Left cardiac atrium (tissue), 4 donors: Measurements from ENCODE around the gene WDFY4. TPM values are rescaled to one million over a fixed set of nuclear protein-coding genes. Genes with fewer than 3 reads are reported as not detected.

Experiments used
- ATAC-seq, 2 donors: fragments of 200-7000 bp; cut with Tn5 transposase; one replicate each; pipeline ENCODE4 v1.9.1; 2020; ENCODE audit warnings: mild to moderate bottlenecking in 2 of 2, moderate library complexity in 2 of 2
- DNase-seq: peaks from one replicate; pipeline ENCODE4 v3.0.0-alpha.2; 2020
- intact Hi-C, 2 donors: fragments of 100-400 bp; cut with DNase I; formaldehyde crosslinking; loops; one replicate each; pipeline versions ENCODE4 v1.14.1 to v1.15.1; 2022 to 2023
- total RNA-seq, 2 donors: library from RNA; stranded (reverse); fragmentation: NEBNext Ultra II Directional; extraction: Animal tissue kit (Norgen Biotek cat#: 25700); gene quantifications; one replicate each; pipeline ENCODE4 v1.2.1, GENCODE V29; 2021
- donor health status: DM: no; HTN: yes; CAD: no.
- donor health status: DM: no; HTN: yes; CAD: no; lungs with severe emphysema.
- donor health status: DM: yes; HTN: yes; CAD: no.
- donor health status: Dilated cardiomyopathy.

Gene WDFY4
- total RNA-seq, 2 donors from 2014 or later: 2.6 to 3.8 TPM

GRCh38 chr10:48819783-48820182, 135.1 kb downstream of the WDFY4 start:
- DNase-seq (no peak), ATAC-seq (no peak)
- intact Hi-C loops: no loop called here

GRCh38 chr10:48820231-48820630, 135.6 kb downstream of the WDFY4 start:
- ATAC-seq (no peak), DNase-seq (no peak)
- intact Hi-C loops: no loop called here

DNA sequence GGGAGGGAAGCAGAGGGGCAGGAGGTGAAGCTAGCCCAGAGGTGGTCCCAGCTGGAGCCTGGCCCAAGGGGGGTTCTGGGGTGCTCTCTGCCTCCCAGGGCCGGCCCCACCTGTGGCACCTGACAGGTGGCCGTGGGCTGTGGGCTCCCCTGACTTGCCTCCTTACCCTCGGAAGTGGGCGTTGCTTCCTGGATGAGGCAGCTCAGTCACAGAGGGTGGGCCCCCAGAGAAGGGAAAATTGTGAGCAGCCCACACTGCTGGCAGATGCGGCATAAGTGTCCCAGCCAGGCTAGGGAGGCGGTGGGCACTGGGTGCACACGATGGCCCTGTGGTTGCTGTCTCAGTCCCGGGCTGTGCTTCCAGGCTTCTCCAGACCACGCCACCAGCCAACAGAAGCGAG, 136.0 kb downstream of the WDFY4 start:
- intact Hi-C loops: no loop called here
- ATAC-seq (no peak), DNase-seq (no peak)

DNA sequence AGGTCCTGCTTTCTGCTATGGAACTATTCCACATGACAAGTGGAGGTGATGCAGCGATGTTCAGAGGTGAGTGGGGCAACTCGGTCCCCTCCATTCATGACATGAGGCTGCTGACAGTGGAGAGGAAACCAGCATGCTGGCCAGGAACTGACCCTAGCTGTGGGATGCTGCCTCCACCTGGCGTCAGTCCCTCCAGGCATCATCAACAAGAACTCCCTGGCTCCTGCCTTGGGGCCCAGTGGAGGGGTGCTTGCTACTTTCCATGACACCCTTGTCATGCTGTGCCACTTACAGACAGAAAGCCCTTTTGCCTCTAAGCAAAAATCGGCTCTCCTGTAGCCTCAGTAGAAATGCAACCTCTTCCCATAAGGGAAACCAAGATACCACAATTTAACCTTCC, 136.4 kb downstream of the WDFY4 start:
- intact Hi-C loops: no loop called here

GRCh38 chr10:48821692-48822091, 137.0 kb downstream of the WDFY4 start:
- ATAC-seq (no peak), DNase-seq (no peak)
- intact Hi-C loops: no loop called here

More for the DNA sequence above, 136.4 kb downstream of the WDFY4 start:
- ATAC-seq (no peak), DNase-seq (no peak)

GRCh38 chr10:48833674-48834073, 149.0 kb downstream of the WDFY4 start:
- ATAC-seq: no peak
- intact Hi-C loops: no loop called here

DNA sequence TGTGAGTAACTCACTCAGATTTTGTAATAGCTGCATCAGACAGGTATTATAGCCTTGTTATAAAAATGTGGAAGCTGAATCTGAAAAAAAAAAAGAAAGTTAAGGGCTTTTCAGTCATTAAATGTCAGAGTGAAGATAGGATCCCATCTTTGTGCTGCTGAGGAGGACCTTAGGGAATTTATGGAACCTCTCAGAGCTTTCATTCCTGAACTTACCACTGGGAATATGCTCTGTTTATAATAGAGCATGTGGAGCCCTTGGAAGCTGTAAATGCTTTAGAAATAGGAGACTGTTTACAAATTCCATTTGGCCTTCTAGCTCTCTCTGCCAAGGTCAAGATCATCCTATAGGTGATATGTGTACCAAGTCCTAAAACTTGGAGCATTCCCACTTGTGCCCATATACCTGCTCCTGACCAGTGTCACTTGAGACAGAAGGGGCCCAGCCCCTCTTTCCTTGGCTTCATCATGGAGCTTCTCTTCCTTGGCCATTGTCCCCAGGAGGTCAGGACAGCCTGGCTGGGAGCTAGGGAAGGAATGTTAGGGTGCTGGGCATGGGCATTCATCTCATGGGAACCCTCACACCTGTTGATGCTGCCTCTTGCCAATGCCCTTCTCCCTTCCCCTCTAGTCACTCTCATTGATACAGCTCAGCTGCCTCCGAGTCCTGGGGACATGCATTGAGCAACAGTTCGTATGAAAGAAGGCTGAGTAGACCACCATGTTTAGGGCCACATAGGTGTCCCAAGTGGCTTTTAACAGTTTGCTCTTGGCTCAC, 149.7 kb downstream of the WDFY4 start:
- ATAC-seq: no peak
- intact Hi-C loops: no loop called here

More at GRCh38 chr10:48833674-48834073, 149.0 kb downstream of the WDFY4 start:
- no peak for DNase-seq

GRCh38 chr10:48835781-48836180, 151.1 kb downstream of the WDFY4 start:
- intact Hi-C loops: no loop called here
- ATAC-seq: no peak

More for the DNA sequence above, 149.7 kb downstream of the WDFY4 start:
- DNase-seq: no peak

DNA sequence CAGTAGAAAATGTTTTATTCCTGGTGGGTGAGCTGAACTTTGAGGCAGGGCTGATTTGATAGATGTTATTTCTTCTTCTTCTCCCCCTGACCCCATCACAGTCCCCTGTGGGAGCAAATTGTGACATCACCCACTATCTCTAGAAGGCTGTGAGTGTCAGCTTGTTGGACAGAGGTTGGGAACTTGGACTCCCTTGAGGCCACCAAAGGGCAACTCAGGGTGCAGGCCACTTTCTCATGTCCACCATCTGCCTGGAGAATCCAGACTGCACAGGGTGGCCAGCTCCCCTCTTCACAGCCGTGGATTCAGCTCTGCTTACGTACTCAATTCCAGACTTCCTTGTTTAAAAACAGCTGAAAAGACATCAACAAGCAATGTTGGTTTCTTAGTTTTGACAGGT, 151.9 kb downstream of the WDFY4 start:
- no peak for ATAC-seq
- DNase-seq: no peak
- intact Hi-C loops: no loop called here

More at GRCh38 chr10:48835781-48836180, 151.1 kb downstream of the WDFY4 start:
- no peak for DNase-seq

DNA sequence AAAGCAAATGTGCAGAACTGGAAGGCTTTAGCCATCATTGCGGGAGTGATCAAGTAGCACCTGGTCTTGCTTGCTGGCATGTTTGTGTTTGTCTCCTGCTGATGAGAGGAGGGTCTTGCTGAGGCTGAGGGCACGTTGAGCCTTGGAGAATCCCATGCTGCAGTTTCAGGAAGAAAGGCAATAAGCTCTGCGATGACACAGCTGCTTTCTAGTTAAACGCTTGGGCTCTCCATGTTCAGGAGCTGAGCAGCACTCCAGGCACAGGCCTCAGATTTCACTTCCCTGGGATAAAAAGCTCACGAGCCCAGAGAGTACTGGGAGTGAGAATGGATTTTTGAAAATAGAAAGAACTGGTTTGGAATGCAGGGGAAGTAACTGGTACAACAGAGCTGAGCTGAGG, 154.2 kb downstream of the WDFY4 start:
- no peak for DNase-seq
- ATAC-seq: peak in 1 of 2 donors; percentile 27
- intact Hi-C loops: no loop called here

- intact Hi-C loops: no loop called here
- DNase-seq: no peak
- peak in 1 of 2 donors; percentile 46 for ATAC-seq
Measured at GRCh38 chr10:48839809-48840679, 155.4 kb downstream of the WDFY4 start.

GRCh38 chr10:48842231-48842630, 157.6 kb downstream of the WDFY4 start:
- intact Hi-C loops: no loop called here
- no peak for ATAC-seq
- DNase-seq: no peak

- intact Hi-C loops: no loop called here
- no peak for DNase-seq
- ATAC-seq: no peak
Measured at GRCh38 chr10:48843198-48843597, 158.5 kb downstream of the WDFY4 start.

- intact Hi-C loops: no loop called here
- ATAC-seq (no peak), DNase-seq (no peak)
Measured at GRCh38 chr10:48844616-48845015, 159.9 kb downstream of the WDFY4 start.

GRCh38 chr10:48845512-48845911, 160.8 kb downstream of the WDFY4 start:
- DNase-seq: no peak
- intact Hi-C loops: no loop called here
- ATAC-seq: no peak

DNA sequence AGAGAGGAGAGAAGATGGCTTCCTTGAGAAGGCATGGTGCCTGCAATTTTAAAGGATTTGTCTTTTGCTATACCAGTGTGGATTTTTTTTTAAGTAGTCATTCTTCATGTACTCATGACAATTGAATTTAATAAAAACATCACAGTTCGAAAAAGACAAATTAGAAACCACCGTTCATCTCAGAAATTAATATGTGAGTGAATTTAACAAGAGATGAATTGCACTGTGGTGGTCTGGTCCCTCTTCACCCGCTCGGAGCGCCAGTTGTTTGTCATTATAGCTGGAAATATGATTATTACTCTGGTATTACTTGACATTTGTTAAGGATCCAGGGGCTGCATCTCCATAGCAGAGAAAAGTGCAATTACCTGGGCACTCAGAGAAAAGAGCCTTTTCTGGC, 163.0 kb downstream of the WDFY4 start:
- no peak for ATAC-seq
- intact Hi-C loops: no loop called here
- DNase-seq: no peak

DNA sequence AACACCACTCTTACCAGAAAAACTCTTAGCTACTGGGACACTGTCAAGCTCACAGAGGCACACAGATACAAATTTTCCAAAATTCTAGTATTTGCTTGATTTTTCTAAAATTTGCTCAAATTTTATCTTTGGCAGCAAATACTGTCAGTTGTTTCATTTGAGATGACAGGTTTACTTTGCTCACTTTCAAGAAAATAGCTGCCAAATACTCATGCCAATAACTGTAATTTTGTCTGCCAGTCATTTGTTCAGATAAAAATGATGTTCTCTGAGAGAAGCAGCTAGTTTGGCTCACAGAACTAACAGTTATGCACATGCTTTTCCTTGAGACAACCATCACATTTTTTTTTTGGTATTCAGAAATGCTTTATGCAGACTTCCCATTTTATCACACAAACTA, 172.2 kb downstream of the WDFY4 start:
- ATAC-seq (no peak), DNase-seq (no peak)
- intact Hi-C loops: no loop called here

DNA sequence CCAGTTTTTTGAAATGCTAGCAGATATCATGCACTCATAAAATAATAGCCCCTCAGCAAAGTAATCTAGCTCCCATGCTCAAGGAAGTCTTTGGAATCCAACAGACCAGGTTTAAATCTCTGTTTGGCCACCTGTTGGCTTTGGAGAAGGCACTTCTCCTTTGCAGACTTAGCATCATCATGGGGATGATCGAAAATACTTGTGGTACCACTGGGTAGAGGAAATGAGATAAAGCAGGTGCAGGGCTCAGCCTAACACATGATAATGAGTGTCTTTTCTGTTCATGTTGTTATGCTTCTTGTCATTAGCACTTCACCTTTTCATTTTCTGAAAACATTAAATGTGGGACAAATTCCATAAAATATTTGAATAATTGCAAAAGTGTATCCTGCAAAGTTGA, 187.6 kb downstream of the WDFY4 start:
- intact Hi-C loops: no loop called here
- DNase-seq (no peak), ATAC-seq (no peak)

GRCh38 chr10:48878091-48878490, 193.4 kb downstream of the WDFY4 start:
- ATAC-seq (no peak), DNase-seq (no peak)
- intact Hi-C loops: no loop called here

- DNase-seq: no peak
- intact Hi-C loops: no loop called here
Measured at GRCh38 chr10:48879451-48879850, 194.8 kb downstream of the WDFY4 start.

More at GRCh38 chr10:48879451-48879850, 194.8 kb downstream of the WDFY4 start:
- ATAC-seq: no peak
